H1 (cell line): ENCODE data around the gene PTTG1IP2.

Experiments used
- CTCF ChIP-seq, 3 experiments: IDR thresholded peaks; 1 replicate in 2 of 3; 2 replicates in 1 of 3; pipeline versions ENCODE4 v1.5.1 to v1.6.1; 2011; ENCODE audit warnings: low read length in 3 of 3, mild to moderate bottlenecking in 3 of 3, inconsistent platforms in 2 of 3, low read depth in 1 of 3, moderate library complexity in 1 of 3; ENCODE audit not compliant: insufficient read depth in 1 of 3; ENCODE audit errors: control extremely low read depth in 1 of 3
- JUN ChIP-seq: IDR thresholded peaks from 2 replicates; pipeline ENCODE4 v1.6.1; 2011; ENCODE audit warnings: low read depth, mild to moderate bottlenecking, improper control_type of control experiment, low read length
- KDM1A ChIP-seq: fragments of 200-600, 300-600 bp; sonication (generic); IDR thresholded peaks from 2 replicates; pipeline ENCODE4 v1.7.1; 2016; ENCODE audit warnings: mild to moderate bottlenecking, low read length, borderline replicate concordance
- KDM5A ChIP-seq: fragments of 200-600 bp; IDR thresholded peaks from 2 replicates; pipeline ENCODE4 v1.7.1; 2012; ENCODE audit warnings: mild to moderate bottlenecking, low read length, inconsistent platforms, mixed read lengths
- MAX ChIP-seq: IDR thresholded peaks from 2 replicates; pipeline ENCODE4 v1.6.1; 2012; ENCODE audit warnings: inconsistent platforms
- NRF1 ChIP-seq: IDR thresholded peaks from 2 replicates; pipeline ENCODE4 v1.6.1; 2011; ENCODE audit warnings: mild to moderate bottlenecking, low read depth, low read length, improper control_type of control experiment
- POLR2A ChIP-seq, 2 experiments: IDR thresholded peaks; 1 replicate in 1 of 2; 2 replicates in 1 of 2; pipeline ENCODE4 v1.6.1; 2011; ENCODE audit warnings: low read depth in 2 of 2, low read length in 2 of 2, mild to moderate bottlenecking in 2 of 2; ENCODE audit errors: control extremely low read depth in 1 of 2
- SP1 ChIP-seq: IDR thresholded peaks from 2 replicates; pipeline ENCODE4 v1.6.1; 2011; ENCODE audit warnings: low read depth, low read length

GRCh38 chr7:90453931-90454330 is 15.5 kb upstream of the PTTG1IP2 start:
- TF ChIP-seq POLR2A (IDR thresholded peaks at IDR 0.05; ENCODE audit: control extremely low read depth in 1 of 2, low read depth in 2 of 2, low read length in 2 of 2) (no peak), KDM5A (no peak), JUN (no peak), SP1 (no peak), KDM1A (no peak), NRF1 (no peak), MAX (no peak), CTCF (IDR thresholded peaks at IDR 0.05; ENCODE audit: control extremely low read depth in 1 of 3, insufficient read depth in 1 of 3, low read depth in 1 of 3, low read length in 3 of 3) (no peak)
